ENCODE measurements around the gene MREG.

Gene MREG

GRCh38 chr2:215921895-215922294 is 91.5 kb downstream of the MREG start:
- H3K4me3 ChIP-seq (IDR thresholded peaks at IDR 0.05; ENCODE audit: insufficient read depth, low read depth, low read length): no peak overlapping the region
- TF ChIP-seq CTCF (conservative IDR thresholded peaks at IDR 0.05; ENCODE audit: low read depth, low read length): no peak
- no peaks in the 10 kb centered on the region for H3K36me3 ChIP-seq (ENCODE audit: insufficient read depth)
- H3K79me2 ChIP-seq (ENCODE audit: insufficient read depth, low read depth): no peaks in the 10 kb centered on the region
- no peaks in the 10 kb centered on the region for H4K20me1 ChIP-seq (ENCODE audit: insufficient read depth)
- no peak overlapping the region for H3K27ac ChIP-seq
- no peak overlapping the region for H2AFZ ChIP-seq (ENCODE audit: low read depth)
- no peaks in the 10 kb centered on the region for H3K27me3 ChIP-seq (ENCODE audit: insufficient read depth, low read depth)
- peaks cover 39% of the 10 kb centered on the region for H3K4me1 ChIP-seq (ENCODE audit: low read depth, poor library complexity, severe bottlenecking)
- no peak overlapping the region for H3K4me2 ChIP-seq
- no peak overlapping the region for H3K9ac ChIP-seq

- Histone ChIP-seq H3K36me3 (ENCODE audit: insufficient read depth) (no peaks in the 10 kb centered on the region), H3K27ac (no peak overlapping the region), H4K20me1 (ENCODE audit: insufficient read depth) (no peaks in the 10 kb centered on the region), H3K4me3 (IDR thresholded peaks at IDR 0.05; ENCODE audit: insufficient read depth, low read depth, low read length) (no peak overlapping the region), H3K27me3 (ENCODE audit: insufficient read depth, low read depth) (no peaks in the 10 kb centered on the region), H3K9ac (no peak overlapping the region), H3K79me2 (ENCODE audit: insufficient read depth, low read depth) (no peaks in the 10 kb centered on the region), H2AFZ (ENCODE audit: low read depth) (peak overlapping the region; percentile 31), H3K4me1 (ENCODE audit: low read depth, poor library complexity, severe bottlenecking) (peaks cover 53% of the 10 kb centered on the region), H3K4me2 (0 out of 2 replicates have a peak overlapping the region, but pooled peaks have one; percentile 91)
- TF ChIP-seq CTCF (conservative IDR thresholded peaks at IDR 0.05; ENCODE audit: low read depth, low read length): peak; percentile 86
Observed at GRCh38 chr2:215920244-215921100, 92.9 kb downstream of the MREG start.

GRCh38 chr2:215919624-215920243 is 93.6 kb downstream of the MREG start:
- no peak overlapping the region for H3K9ac ChIP-seq
- H3K27ac ChIP-seq: no peak overlapping the region
- no peak for TF ChIP-seq CTCF (conservative IDR thresholded peaks at IDR 0.05; ENCODE audit: low read depth, low read length)
- peaks cover 60% of the 10 kb centered on the region for H3K4me1 ChIP-seq (ENCODE audit: low read depth, poor library complexity, severe bottlenecking)
- H3K27me3 ChIP-seq (ENCODE audit: insufficient read depth, low read depth): no peaks in the 10 kb centered on the region
- no peaks in the 10 kb centered on the region for H3K36me3 ChIP-seq (ENCODE audit: insufficient read depth)
- H3K4me2 ChIP-seq: peak overlapping the region; percentile 91; the same call in 1 of the 2 replicates
- H3K4me3 ChIP-seq (IDR thresholded peaks at IDR 0.05; ENCODE audit: insufficient read depth, low read depth, low read length): no peak overlapping the region
- H4K20me1 ChIP-seq (ENCODE audit: insufficient read depth): no peaks in the 10 kb centered on the region
- H3K79me2 ChIP-seq (ENCODE audit: insufficient read depth, low read depth): no peaks in the 10 kb centered on the region
- H2AFZ ChIP-seq (ENCODE audit: low read depth): peak overlapping the region; percentile 31

GRCh38 chr2:215918901-215919599 is 94.3 kb downstream of the MREG start:
- no peak for TF ChIP-seq CTCF (conservative IDR thresholded peaks at IDR 0.05; ENCODE audit: low read depth, low read length)
- Histone ChIP-seq H3K79me2 (ENCODE audit: insufficient read depth, low read depth) (no peaks in the 10 kb centered on the region), H3K9ac (no peak overlapping the region; the same call in 1 of the 2 replicates), H4K20me1 (ENCODE audit: insufficient read depth) (no peaks in the 10 kb centered on the region), H3K4me1 (ENCODE audit: low read depth, poor library complexity, severe bottlenecking) (peaks cover 67% of the 10 kb centered on the region), H3K27ac (peak overlapping the region; percentile 69), H2AFZ (ENCODE audit: low read depth) (peak overlapping the region; percentile 31; the same call in 1 of the 2 replicates), H3K27me3 (ENCODE audit: insufficient read depth, low read depth) (no peaks in the 10 kb centered on the region), H3K4me2 (peak overlapping the region; percentile 91), H3K36me3 (ENCODE audit: insufficient read depth) (no peaks in the 10 kb centered on the region), H3K4me3 (IDR thresholded peaks at IDR 0.05; ENCODE audit: insufficient read depth, low read depth, low read length) (no peak overlapping the region)

Data from KMS-11 (cell line).